GM19452 (cell line): Measurements from ENCODE around the gene ARHGEF12.

Experiments
- ATAC-seq: cut with Tn5 transposase; IDR thresholded peaks from one replicate; pipeline ENCODE4 v1.9.1; 2021; ENCODE audit not compliant: unreplicated experiment

Gene ARHGEF12, protein sequence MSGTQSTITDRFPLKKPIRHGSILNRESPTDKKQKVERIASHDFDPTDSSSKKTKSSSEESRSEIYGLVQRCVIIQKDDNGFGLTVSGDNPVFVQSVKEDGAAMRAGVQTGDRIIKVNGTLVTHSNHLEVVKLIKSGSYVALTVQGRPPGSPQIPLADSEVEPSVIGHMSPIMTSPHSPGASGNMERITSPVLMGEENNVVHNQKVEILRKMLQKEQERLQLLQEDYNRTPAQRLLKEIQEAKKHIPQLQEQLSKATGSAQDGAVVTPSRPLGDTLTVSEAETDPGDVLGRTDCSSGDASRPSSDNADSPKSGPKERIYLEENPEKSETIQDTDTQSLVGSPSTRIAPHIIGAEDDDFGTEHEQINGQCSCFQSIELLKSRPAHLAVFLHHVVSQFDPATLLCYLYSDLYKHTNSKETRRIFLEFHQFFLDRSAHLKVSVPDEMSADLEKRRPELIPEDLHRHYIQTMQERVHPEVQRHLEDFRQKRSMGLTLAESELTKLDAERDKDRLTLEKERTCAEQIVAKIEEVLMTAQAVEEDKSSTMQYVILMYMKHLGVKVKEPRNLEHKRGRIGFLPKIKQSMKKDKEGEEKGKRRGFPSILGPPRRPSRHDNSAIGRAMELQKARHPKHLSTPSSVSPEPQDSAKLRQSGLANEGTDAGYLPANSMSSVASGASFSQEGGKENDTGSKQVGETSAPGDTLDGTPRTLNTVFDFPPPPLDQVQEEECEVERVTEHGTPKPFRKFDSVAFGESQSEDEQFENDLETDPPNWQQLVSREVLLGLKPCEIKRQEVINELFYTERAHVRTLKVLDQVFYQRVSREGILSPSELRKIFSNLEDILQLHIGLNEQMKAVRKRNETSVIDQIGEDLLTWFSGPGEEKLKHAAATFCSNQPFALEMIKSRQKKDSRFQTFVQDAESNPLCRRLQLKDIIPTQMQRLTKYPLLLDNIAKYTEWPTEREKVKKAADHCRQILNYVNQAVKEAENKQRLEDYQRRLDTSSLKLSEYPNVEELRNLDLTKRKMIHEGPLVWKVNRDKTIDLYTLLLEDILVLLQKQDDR (N-terminal part only)

DNA sequence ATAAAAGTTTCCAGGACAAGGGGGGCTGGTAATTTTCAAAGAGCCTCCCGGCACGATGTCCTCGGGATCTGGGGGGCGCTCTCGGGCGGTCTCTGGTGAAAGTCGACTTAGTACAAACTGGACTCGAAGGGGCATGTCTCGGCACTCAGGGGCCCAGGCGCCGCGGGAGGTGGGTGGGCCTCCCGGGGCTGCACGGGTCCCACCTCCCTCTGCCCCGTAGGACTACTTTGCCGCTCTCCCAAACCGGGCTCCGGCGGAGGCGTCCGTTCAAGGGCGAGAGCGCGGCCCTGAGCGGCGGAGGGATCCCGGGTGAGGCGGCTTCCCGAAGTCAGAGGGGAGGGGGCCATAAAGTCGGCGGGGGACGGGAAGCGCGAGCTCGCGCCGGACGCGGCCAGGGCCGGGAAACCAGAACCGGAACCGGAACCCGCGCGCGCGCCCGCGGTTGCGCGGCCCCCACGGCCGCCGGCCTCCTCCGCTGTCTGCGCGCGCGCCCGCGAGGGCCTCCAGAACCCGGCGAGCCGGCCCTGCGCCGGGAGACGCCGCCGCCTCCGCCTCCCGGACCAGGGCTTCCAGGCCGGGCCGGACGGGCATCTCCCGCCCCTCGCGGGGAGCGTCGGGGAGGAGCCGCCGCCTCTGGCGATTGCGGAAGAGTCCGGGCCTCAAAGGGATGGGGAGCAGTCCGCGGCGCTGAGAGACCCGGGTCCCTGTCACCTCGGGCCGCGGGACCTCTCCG, at the start of gene ARHGEF12:
ARHGEF12 (plus strand) TSS at position 506 of the 733 bp plus-strand sequence. CDS start 831 bp downstream, outside the sequence.
- ATAC-seq = peak; percentile 60

DNA sequence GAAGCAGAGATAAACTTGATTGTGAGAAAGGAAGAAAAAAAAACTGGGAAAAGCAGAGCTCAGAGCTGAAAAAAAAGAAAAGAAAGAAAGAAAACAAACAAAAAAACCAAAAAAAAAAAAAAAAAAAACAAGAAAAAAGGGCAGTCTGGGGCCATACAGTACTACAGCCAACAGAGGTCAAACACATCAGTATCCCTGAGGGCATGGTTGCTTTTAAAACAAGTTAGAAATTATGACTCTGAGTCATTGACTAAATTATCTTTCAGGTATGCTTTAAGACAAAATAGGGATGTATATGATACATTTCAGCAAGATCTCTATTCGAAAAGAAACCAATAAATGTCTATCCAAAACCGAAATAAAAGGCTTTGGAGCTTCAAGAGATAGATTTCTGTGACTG, 48.2 kb upstream of the ARHGEF12 start:
- no peak for ATAC-seq

DNA sequence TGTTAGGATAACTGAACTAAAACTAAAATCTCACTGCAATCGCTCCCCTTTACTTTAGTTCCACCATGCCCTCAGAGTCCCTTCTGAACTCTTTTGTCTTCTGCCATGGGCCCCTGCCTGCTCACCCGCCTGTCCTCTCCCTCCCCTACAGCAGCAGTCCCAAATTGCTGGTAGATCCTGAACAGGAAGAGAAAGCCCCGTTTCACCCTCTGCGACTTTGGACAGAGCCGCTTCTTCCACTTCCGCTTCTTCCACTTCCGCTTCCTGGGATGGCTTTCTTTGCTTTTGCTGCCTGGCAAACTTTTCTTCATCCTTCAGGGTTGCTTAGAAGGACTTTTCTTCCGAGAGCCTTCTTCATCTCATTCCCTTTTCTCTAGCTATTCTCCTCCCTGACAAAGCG, 46.8 kb upstream of the ARHGEF12 start:
- ATAC-seq = no peak

DNA sequence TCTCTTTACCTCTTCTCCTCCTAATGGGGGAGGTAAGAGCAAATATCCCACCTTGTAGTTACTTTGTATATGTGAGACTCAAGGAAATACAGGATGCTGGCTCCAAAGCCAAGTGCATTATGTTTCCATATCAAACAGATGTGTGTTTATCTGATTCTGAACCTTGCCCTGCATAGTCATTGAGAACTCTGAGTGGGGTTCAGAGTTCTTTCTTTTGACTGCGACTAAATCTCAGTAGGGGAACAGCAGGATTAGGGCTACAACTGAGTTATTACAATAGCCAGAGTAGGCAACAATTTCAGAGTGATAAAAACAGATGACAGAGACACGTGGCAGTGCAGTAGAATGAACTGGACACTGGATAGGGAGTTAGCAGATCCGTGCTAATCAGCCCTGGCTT, 45.3 kb upstream of the ARHGEF12 start:
- ATAC-seq = no peak

DNA sequence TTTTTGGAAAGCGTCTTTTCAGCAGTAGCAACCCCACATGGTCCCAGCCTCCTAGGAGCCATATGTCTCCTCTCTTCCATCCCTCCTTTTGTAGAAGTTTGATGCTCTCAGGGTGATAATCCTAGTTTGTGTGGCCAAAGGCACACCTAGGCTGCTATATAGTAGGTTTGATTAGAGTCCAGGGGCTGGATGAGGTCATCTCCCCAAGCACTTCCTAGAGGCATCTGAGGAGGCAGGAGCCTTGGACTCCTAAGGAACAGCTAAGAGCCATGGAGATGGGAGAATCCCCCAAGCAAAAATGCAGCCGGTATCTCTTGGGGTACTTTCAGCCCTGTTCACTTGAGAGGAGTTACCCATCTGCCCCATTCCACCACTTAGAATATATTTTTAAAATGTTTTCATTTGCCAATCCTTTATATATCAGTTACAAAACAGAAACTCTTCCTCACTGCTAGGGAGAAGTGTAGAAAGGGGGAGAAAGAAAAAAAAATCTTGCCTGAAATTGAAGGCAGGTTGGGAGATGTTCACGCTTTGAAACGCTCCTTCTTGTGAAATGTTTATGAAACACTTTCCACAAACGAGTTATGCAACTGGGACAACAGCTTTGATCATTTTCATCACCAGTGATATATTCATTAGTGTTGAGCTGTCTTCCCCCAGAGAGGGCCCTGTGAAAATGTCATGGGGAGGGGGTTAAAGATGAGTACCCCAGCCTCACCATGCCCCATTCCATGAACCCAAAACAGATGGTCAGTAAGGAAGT, 43.0 kb upstream of the ARHGEF12 start:
- ATAC-seq = no peak

DNA sequence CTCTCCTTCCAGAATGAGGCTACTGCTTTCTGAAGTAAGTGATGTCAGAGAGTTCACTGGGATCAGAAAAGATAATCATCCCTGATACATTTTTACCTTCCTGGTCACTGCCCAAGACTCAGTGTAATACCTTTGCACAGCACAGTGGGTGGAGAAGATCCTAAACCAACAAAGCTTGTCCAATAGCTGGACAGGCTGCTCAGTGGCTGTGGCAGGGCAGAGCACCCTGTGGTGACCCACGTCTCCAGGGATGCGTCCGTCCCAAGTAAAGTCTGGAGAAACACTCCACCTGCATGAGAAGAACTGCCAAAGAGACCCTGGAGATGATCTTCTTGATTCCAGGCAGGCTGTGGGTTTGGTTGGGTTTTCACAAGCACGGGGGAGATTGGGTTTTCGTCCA, 42.1 kb upstream of the ARHGEF12 start:
- ATAC-seq = no peak

DNA sequence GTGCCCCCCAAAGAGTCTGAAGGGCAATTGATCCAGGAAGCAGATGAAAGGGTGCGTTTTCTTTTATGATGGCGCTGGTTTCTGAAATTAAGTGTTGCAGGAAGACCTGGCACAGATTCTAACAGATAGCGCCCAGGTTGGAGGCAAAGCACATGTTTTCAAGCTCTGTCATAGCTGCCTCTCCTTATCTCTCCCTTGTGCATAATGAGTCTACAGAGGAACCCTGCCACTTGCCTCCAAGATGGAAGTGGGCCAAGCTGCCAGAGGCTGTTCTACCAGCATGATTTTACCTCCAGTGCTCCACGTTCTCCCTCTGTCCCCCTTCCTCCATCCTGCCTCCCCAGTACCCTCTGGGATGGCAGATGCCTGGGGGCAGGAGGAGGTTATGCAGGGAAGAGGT, 41.1 kb upstream of the ARHGEF12 start:
- no peak for ATAC-seq

DNA sequence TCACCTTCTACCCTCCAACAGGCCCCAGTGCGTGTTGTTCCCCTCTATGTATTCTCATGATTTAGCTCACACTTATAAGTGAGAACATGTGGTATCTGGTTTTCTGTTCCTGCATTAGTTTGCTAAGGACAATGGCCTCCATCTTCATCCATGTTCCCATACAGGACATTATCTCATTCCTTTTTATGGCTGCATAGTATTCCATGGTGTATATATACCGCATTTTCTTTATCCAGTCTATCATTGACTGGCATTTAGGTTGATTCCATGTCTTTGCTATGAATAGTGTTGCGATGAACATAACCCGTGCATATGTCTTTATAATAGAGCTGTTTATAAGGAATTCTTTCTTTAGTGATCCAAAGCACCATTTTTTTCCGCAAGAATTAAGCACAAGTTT, 39.7 kb upstream of the ARHGEF12 start:
- ATAC-seq = no peak

DNA sequence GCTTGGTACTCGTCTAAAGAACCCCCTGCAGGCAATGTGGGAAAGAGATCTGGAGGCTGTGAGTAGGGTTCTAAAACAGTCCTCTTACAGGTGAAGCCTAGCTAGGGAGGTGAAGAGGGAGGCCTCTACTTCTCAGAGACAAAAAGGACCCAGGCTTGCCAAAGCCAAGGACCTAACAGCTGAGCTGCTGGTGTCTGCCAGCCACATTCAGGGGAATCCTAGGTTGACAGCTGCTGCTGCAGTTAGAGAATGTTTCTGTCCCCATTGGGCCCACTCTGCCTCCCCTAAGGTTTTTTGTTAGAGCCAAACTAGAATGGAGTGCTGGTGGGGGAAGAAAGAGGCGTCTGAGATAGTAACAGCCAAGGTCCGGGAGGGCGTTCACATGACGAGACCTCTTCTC, 37.8 kb upstream of the ARHGEF12 start:
- no peak for ATAC-seq

DNA sequence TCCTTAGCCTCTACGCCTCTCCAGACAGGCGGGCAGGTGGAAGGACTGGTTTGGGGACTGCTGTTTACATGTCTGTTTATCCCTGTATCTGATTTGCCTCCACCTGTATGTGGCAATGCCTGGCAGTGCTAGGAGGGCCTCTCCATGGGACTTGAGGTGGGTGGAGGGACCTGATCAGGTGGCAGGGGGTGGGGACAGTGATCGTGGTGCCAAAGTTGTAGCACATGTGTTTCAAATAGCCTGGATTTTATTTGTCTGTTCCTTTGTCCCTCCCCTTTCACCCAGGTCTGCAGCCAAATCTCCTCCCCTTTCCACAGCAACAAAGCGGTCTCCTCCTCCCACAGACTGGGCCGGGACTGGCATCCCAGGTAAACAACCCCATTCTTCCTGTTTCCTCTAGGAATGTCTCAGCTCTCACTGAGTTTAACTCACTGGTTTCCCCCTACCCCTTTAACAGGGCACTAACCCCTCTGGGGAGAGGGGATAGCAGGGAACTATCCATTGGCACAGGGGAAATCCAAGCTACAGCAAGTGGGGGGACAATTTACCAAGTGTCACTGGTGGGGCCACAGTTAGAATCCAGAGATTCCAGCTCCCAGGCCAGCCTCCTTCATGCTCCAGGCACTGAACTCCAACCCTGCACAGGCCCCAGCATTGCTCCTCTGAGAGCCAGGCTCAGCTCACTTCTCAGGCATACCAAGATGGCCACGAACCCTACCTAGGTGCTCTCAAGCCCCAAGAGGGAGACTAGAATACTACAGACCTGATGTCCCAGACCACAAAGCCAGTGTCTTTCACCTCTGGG, 34.0 kb upstream of the ARHGEF12 start:
- no peak for ATAC-seq

DNA sequence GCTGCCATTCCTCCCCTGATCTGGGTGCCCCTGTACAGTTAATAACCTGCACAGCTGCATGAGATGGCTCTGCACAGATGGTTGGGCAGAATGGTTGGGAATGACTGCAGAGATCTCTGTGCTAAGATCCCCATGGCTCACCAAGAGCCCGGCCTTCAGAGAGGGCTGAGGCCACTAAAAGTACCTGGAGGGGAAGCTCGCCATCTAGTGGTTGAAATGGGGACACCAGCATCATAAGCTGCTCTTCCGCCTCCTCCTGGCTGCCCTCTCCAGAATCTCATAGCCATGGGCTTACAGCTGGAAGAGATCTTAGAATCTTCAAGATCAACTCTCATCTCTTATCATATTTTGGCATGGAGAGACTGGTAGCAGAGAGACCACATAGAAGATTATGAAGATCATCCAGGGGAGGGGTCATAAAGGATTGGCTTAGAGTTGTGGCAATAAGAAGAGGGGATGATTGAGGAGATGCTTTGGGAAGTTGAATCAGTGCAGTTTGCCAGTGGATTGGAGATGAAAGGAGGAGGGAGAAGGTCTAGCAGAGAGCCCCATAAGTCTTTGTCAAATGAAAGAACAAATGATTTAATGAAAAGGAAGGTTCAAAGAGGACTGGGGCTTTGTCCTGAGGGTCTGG, 33.1 kb upstream of the ARHGEF12 start:
- ATAC-seq = no peak

DNA sequence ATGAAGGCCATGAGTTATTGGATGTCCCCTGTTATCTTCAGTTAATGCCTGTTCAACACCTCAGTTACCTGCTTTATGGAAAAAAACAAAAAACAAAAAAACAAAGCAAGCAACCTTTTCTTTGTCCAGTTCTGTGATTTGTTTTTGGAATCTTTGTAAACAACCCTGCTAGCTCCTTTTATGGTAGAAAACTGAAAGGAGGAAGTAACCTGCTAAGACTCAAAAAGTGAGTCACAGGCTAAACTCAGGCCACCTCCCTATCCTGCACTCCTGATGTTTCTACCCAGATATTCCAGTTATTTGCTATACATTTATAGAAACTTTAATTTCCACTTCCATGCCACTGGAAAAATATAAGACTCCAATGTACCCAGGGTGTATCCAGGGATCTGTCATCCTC, 31.7 kb upstream of the ARHGEF12 start:
- no peak for ATAC-seq

DNA sequence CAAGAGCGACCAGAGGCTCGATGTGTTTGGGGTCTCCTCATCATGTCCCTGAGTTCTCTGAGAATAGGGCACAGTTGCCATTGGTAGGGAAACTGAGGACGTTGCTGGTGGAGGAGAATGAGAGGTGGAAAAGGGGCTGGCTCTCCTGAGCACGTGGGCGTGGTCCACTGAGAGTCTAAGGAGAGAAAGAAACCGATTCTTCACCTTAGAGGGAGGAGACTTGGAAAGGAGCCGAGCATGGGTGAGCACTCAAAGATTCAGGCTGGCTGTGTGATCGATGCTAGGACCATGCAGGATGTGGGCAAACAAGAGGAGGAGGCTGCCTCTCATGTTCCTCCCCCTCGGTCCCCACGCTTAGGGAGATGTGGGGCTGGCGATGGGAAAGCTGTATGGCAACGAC, 30.9 kb upstream of the ARHGEF12 start:
- ATAC-seq = no peak

DNA sequence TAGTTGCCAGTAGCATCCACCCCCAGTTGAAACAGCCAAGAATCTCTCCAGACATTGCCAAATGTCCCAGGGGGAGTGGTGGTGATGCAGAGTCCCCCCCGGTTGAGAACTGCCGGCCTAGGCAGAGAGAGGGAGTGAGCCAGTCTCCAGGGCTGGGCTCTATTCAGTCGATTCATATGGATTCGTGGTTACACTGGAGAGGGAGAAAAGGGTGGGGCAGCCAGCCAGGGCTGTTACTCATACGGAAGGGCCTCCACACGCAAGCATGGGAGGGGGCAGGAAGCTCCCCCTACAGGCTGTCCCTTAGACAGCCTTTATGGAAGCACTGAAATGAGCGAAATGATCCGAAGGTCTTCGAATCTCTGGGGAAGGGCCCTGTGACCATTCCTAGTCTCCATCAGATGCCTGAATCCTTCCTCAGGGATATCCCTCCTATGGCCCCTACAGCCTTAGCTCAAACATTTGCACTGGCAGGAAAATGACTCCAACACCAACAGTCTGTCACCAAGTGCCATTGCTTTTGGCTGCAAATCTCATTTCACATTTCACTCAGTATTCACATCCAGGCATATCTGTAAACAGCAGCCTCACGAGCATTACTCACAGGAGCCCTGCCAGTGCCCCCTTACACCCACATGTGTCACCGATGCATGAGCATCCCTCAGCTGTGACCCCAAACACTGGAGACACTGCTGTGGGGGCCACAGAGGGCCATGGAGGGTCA, 29.5 kb upstream of the ARHGEF12 start:
- ATAC-seq = no peak

DNA sequence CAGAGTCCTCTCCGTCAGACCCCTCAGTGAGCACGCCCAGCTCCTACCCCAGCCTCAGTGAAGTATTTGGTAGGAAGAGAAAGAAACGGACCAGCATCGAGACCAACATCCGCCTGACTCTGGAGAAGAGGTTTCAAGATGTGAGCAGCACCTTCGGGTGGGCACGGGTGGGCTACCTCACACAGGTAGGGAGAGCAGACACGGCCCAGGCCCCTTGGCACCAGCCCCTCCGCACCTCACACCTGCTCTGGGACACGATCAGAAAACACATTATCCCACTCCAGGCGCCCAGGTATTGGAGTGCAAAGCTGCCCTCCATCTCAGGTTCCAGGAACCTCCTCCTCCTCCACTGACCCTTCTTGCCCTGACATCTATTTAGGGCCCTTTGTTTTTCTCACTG, 28.7 kb upstream of the ARHGEF12 start:
- no peak for ATAC-seq

DNA sequence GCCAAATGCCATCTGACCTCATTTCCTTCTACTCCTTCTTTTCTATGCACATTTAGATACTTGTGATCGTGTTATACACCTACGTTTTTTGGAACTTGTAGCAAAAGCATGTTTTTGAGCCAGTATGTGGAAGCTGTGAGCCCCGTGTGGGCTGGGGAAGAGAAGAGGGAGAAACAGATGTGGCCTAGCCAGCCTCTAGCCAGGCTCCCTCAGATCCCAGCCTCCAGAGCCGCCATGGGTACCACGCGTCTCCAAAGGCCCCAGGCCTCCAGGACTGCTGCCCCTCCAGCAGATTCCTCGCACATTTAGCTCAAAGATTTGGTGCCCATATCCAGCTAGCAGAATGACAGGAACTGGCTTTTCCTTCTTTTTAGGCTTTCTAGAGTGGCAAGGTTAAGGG, 28.1 kb upstream of the ARHGEF12 start:
- ATAC-seq = no peak

DNA sequence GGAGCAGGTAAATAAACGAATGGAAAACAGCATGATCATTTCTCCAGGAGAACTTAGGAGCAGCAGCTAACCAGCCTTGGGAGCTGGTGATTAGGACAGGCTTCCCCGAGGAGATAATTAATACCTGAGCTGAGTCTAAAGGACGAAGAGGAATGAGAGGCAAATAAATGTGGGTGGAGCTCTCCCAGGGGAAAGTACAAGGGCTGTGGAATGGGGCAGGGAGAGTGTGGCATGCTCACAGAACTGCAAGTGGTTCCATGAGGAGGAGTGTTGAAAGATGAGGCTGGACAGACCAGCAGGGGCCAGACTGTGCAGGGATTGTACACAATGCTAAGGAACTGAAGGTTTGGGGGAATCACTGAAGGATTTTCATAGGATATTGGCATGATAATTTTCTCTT, 25.3 kb upstream of the ARHGEF12 start:
- ATAC-seq = no peak

DNA sequence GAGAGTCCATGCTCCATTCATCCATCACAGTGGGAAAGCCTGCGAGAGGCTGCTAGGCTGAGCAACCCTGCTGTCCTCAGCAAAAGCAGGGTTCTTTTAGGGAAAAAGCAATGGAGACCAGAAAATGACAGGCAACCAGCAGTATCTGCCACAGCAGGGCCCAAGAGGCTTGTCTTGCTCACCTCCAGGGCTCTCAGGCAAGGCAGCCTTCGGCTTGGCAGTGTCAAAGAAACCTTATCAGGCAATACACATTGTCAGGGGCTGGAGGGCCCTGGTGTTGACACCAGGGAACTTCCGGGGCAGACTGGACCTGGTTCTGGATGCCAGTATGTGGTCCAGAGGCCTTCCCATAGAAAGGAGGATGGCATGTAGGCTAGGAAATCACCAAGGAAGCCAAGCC, 21.4 kb upstream of the ARHGEF12 start:
- ATAC-seq = no peak
